Activated CD4-positive, alpha-beta T cell treated with anti-CD3 and anti-CD28 coated beads, Interleukin-2, amount 50 U/mL, for 24 hours (primary cell): ENCODE data around the gene RBMS3.

Experiments
- DNase-seq, 2 donors: peaks; one replicate each; pipeline ENCODE4 v3.0.0-alpha.2; 2020; ENCODE audit warnings: low read depth in 1 of 2, low spot score in 1 of 2

The RBMS3 gene

GRCh38 chr3:29275309-29275708 lies 5.6 kb upstream of the RBMS3 start:
- no peak for DNase-seq

GRCh38 chr3:29277249-29277648 lies 3.6 kb upstream of the RBMS3 start:
- DNase-seq = no peak

DNA sequence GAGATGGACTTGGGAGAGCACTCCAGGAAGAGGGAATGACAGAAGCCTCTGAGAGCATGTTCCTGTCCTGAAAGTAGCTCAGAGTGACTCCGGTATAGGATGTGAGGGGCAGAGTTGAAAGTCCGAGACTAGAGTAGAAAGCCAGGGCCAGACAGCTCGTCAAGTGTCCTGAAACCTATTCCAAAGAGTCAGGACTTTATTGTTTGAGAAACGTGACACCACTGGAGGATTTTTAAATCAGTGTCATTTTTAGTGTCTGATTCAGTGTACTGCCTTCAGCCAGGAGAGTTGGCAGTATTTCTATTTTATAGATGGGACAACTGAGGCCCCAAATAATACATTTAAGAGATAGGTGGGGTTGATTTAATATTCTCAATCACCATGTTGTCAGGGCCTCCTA lies 1.6 kb upstream of the RBMS3 start:
- no peak for DNase-seq

GRCh38 chr3:29279806-29280205 lies 1.1 kb upstream of the RBMS3 start:
- DNase-seq = no peak

DNA sequence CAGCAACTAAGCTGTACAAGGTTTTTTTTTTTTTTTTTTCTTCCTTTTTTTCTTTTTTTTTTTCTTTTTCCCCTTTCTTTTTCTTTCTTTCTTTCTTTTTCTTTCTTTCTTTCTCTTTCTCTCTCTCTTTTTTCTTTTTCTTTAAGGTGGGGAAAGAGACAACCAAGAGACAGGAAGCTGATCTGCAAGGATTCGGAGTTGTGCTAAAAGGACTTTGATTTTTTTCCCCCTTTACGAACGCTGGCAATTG lies 148 bp downstream of the RBMS3 start:
- no peak for DNase-seq

- DNase-seq = no peak
These were observed 722 bp downstream of the RBMS3 start for GRCh38 chr3:29281344-29282241.

DNA sequence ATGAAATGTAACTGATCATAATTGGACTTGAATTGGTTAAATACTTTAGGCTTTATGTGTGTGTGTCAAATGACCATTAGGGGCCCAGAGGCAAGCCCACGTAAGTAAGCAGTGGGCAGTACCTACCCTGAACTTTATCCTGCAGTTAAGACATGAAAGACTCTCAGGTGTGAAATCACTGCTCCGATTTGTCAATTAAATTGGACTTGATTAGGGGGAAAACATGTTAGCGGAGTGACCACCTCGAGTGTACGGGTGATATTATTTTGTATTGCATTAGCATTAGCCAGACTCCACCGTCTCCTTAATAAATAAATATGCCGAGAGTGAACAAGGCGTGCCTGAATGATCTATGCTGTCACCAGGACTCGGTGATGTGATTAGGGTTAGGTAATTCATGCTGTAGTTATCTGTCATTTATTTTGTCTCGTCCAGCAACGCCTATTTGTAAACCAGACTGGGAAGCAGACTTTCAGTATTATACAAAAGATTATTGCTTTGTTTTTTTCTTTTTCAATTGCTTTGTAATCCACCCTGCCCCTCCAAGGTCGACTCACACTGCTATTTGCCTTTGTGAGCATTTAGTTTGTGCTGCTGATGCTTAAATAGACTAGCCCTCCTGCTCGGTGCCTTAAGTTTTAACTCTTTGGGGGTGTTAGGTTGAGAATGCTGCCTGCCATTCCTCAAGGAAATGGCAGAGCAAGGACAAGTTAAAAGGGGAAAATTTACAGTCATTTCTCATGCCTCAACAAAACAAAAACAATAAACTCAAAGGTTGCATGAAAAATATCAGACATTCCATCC lies 1.8 kb downstream of the RBMS3 start:
- DNase-seq = no peak

GRCh38 chr3:29283231-29284119 lies 2.6 kb downstream of the RBMS3 start:
- no peak for DNase-seq

GRCh38 chr3:29284497-29284896 lies 3.6 kb downstream of the RBMS3 start:
- no peak for DNase-seq

DNA sequence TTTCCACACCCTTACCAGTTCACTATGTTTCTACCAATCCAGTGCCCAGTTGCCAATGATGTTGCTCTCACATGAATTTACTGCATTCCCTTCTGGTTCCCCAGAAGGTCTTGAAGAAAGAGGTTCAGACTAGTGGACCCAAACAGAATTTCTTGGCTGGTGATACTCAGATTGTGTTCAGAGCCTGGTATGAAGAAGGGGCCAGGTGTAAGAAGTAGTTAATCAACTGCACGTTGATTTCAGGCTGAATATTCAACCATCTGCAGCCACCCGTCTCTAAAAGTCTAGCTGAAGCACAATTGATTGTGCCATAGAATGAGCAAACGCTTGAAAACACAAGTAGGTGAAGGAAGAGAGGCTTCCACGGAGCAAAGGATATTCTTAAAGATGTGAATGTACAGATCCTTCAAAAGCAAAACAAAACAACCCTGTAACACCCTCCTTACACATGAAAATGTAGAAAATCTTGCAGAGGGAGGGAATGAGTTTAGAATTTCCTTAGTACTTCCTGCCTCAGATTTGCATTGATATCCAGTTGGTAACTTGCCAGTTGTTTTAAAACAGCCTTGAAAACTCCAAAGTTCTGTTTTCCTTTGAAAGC lies 4.7 kb downstream of the RBMS3 start:
- no peak for DNase-seq

- no peak for DNase-seq
These were observed 5.8 kb downstream of the RBMS3 start for GRCh38 chr3:29286478-29287240.

- DNase-seq = no peak
These were observed 9.7 kb downstream of the RBMS3 start for GRCh38 chr3:29290596-29290995.

- no peak for DNase-seq
These were observed 10.6 kb downstream of the RBMS3 start for GRCh38 chr3:29291260-29291981.

GRCh38 chr3:29291982-29292363 lies 11.1 kb downstream of the RBMS3 start:
- DNase-seq = no peak

- no peak for DNase-seq
These were observed 12.6 kb downstream of the RBMS3 start for GRCh38 chr3:29293421-29293820.

- DNase-seq = no peak
These were observed 17.1 kb downstream of the RBMS3 start for GRCh38 chr3:29297998-29298397.

- no peak for DNase-seq
These were observed 20.6 kb downstream of the RBMS3 start for GRCh38 chr3:29301332-29302019.

GRCh38 chr3:29302619-29303018 lies 21.7 kb downstream of the RBMS3 start:
- no peak for DNase-seq

DNA sequence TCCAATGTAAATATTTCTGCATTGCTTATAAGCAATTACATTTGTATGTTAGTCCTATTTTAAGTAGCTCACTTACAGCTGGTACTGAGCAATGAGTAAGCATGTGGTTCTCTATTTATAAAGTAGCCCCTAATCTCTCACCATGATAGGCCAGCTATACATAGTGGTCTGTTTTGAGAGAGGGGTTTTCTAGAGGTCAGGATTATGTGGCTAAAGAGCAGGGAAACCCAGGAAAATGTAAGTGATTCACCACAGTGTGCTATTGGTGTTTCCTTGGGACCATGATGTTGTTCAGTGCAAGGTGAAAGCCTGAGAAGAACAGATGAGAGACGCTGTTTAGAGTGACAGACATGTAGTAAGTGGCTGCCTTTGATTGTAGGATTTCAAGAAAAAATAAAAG lies 26.4 kb downstream of the RBMS3 start:
- no peak for DNase-seq
